Ascending aorta (tissue), 2 donors: ENCODE data around the gene LUC7L2. TPM values are rescaled to one million over a fixed set of nuclear protein-coding genes. Genes with fewer than 3 reads are reported as not detected.
"Not testable (repeated sequence)": the region's sequence is repeated elsewhere in the genome, so short reads cannot be mapped to it uniquely, and the experiment has no call there.

ENCODE experiments used
- DNase-seq, 2 donors: peaks; one replicate each; pipeline ENCODE4 v3.0.0-alpha.2; 2019; ENCODE audit warnings: low spot score in 2 of 2
- H3K27ac ChIP-seq, 2 donors: fragments of 200-600 bp; sonication (generic); one replicate each; pipeline ENCODE4 v1.5.1; 2016 to 2017; ENCODE audit warnings: mild to moderate bottlenecking in 1 of 2
- H3K27me3 ChIP-seq: fragments of 200-600 bp; sonication (generic); one replicate; pipeline ENCODE4 v1.5.1; 2017
- H3K36me3 ChIP-seq, 2 donors: fragments of 200-600 bp; sonication (generic); one replicate each; pipeline ENCODE4 v1.5.1; 2016
- H3K4me1 ChIP-seq, 2 donors: fragments of 200-600 bp; sonication (generic); one replicate each; pipeline ENCODE4 v1.5.1; 2016 to 2017; ENCODE audit warnings: mild to moderate bottlenecking in 1 of 2
- H3K4me3 ChIP-seq, 2 donors: fragments of 200-600 bp; sonication (generic); one replicate each; pipeline ENCODE4 v1.5.1; 2016 to 2017; ENCODE audit warnings: mild to moderate bottlenecking in 1 of 2
- H3K9me3 ChIP-seq, 2 donors: fragments of 200-600 bp; sonication (generic); one replicate each; pipeline ENCODE4 v1.5.1; 2016
- CTCF ChIP-seq, 3 experiments: fragments of 200-600 bp in 2 of 3; fragments of 450-650 bp in 1 of 3; sonication (generic) in 2 of 3; IDR thresholded peaks; one replicate each; pipeline ENCODE4 v1.5.1; 2016 to 2019; ENCODE audit warnings: antibody characterized with exemption in 3 of 3, mild to moderate bottlenecking in 1 of 3, moderate library complexity in 1 of 3
- intact Hi-C: fragments of 100-400 bp; cut with DNase I; formaldehyde crosslinking; loops from one replicate; pipeline ENCODE4 v1.15.1; 2023
- total RNA-seq: library from RNA; depleted of rRNA; stranded (reverse); fragments of >200 nt; gene quantifications from one replicate; pipeline ENCODE4 v1.1.0, GENCODE V29; 2016

The LUC7L2 gene
- total RNA-seq, 1 donor from 2014 or later = 41.0 TPM

DNA sequence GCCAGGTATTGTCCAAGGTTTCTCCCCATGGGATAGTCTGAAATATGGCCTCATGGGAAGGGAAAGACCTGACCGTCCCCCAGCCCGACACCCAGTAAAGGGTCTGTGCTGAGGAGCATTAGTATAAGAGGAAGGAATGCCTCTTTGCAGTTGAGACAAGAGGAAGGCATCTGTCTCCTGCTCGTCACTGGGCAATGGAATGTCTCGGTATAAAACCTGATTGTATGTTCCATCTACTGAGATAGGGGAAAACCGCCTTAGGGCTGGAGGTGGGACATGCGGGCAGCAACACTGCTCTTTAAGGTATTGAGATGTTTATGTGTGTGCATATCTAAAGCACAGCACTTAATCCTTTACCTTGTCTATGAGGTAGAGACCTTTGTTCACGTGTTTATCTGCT lies 108.0 kb downstream of the LUC7L2 start:
- H3K4me3 ChIP-seq, DNase-seq, intact Hi-C loops, H3K4me1 ChIP-seq, H3K36me3 ChIP-seq, H3K27me3 ChIP-seq, H3K27ac ChIP-seq, H3K9me3 ChIP-seq: not testable (repeated sequence)

DNA sequence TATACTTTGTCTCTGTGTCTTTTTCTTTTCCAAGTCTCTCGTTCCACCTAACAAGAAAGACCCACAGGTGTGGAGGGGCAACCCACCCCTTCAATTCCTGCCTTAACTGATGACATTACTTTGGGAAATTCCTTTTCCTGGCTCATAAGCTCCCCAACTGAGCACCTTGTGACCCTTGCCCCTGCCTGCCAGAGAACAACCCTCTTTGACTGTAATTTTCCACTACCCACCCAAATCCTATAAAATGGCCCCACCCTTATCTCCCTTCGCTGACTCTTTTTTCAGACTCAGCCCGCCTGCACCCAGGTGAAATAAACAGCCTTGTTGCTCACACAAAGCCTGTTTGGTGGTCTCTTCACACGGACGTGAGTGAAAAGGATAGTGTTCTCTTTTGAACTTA lies 108.6 kb downstream of the LUC7L2 start:
- H3K9me3 ChIP-seq, H3K4me3 ChIP-seq, H3K36me3 ChIP-seq, H3K4me1 ChIP-seq, DNase-seq, intact Hi-C loops, H3K27ac ChIP-seq, H3K27me3 ChIP-seq: not testable (repeated sequence)

GRCh38 chr7:139471740-139472353 lies 112.2 kb downstream of the LUC7L2 start:
- no peak for TF ChIP-seq CTCF (IDR thresholded peaks at IDR 0.05)
- no peak overlapping the region for H3K27ac ChIP-seq
- H3K4me3 ChIP-seq = no peak overlapping the region
- no peak for DNase-seq
- no peaks in the 10 kb centered on the region for H3K36me3 ChIP-seq
- peaks cover 0 to 11% of the 10 kb centered on the region in 2 donors for H3K9me3 ChIP-seq
- no peaks in the 10 kb centered on the region for H3K4me1 ChIP-seq
- no peaks in the 10 kb centered on the region for H3K27me3 ChIP-seq
- intact Hi-C loops = no loop called here

Other genes starting within 250 kb of the LUC7L2 start
- gene UBN2, start 128.7 kb upstream of the LUC7L2 start, total RNA-seq = 3.7 TPM
- gene FMC1, start 18.6 kb upstream of the LUC7L2 start, total RNA-seq = not detected
- not detected for gene KLRG2, start 123.8 kb downstream of the LUC7L2 start, total RNA-seq
- not detected for gene CLEC2L, start 163.8 kb downstream of the LUC7L2 start, total RNA-seq